Upper lobe of left lung (tissue), 6 donors: ENCODE results near the gene KCNJ1. TPM values are rescaled to one million over a fixed set of nuclear protein-coding genes. Genes with fewer than 3 reads are reported as not detected.

ENCODE experiments used
- ATAC-seq, 2 donors: fragments of 200-7000 bp; cut with Tn5 transposase; one replicate each; pipeline ENCODE4 v1.9.1; 2022; ENCODE audit warnings: mild to moderate bottlenecking in 2 of 2, moderate library complexity in 2 of 2; ENCODE audit not compliant: low FRiP score in 2 of 2
- DNase-seq, 2 donors: peaks; one replicate each; pipeline ENCODE4 v3.0.0-alpha.2; 2019 to 2020
- H3K27ac ChIP-seq, 4 donors: fragments of 200-600 bp; sonication (generic); one replicate each; pipeline ENCODE4 v1.5.1; 2016 to 2019
- H3K27me3 ChIP-seq, 4 donors: fragments of 200-600 bp; sonication (generic); one replicate each; pipeline ENCODE4 v1.5.1; 2017 to 2019
- H3K36me3 ChIP-seq, 4 donors: fragments of 200-600 bp; sonication (generic); one replicate each; pipeline ENCODE4 v1.5.1; 2016 to 2019
- H3K4me1 ChIP-seq, 4 donors: fragments of 200-600 bp; sonication (generic); one replicate each; pipeline ENCODE4 v1.5.1; 2018 to 2019
- H3K4me3 ChIP-seq, 4 donors: fragments of 200-600 bp; sonication (generic); one replicate each; pipeline ENCODE4 v1.5.1; 2017 to 2019; ENCODE audit warnings: mild to moderate bottlenecking in 2 of 4, moderate library complexity in 1 of 4
- H3K9me3 ChIP-seq, 4 donors: fragments of 200-600 bp; sonication (generic); one replicate each; pipeline ENCODE4 v1.5.1; 2018 to 2019
- EP300 ChIP-seq, 4 donors: sonication (generic); formaldehyde crosslinking; IDR thresholded peaks; one replicate each; pipeline ENCODE4 v1.5.1; 2017; ENCODE audit warnings: antibody characterized with exemption in 4 of 4, control low read depth in 2 of 4
- POLR2A ChIP-seq, 4 donors: fragments of 450-650 bp; IDR thresholded peaks; one replicate each; pipeline ENCODE4 v1.5.1; 2016 to 2017; ENCODE audit warnings: antibody characterized with exemption in 4 of 4, mild to moderate bottlenecking in 2 of 4
- POLR2AphosphoS5 ChIP-seq, 2 donors: sonication (generic); formaldehyde crosslinking; IDR thresholded peaks; one replicate each; pipeline ENCODE4 v1.5.1; 2017; ENCODE audit warnings: antibody characterized with exemption in 2 of 2
- WGBS, 2 donors: methylation state at CpG; one replicate each; pipeline ENCODE4 v1.1.5; 2017 to 2018; 5-methylcytosine and 5-hydroxymethylcytosine counted together
- total RNA-seq, 6 donors: library from RNA; depleted of rRNA in 4 of 6; stranded (reverse); fragments of >200 nt in 4 of 6; gene quantifications; one replicate each; pipeline versions ENCODE4 v1.1.0 to v1.2.1, GENCODE V29; 2016 to 2021
- TF ChIP-seq, protein P1 (sequence below), 6 experiments: fragments of 450-650 bp in 4 of 6; fragments of 200-600 bp in 2 of 6; sonication (generic) in 2 of 6; IDR thresholded peaks; one replicate each; pipeline ENCODE4 v1.5.1; 2016 to 2019; ENCODE audit warnings: antibody characterized with exemption in 6 of 6
- donor health status: DM: no; HTN: no; CAD: no; lungs with moderate emphysema.
- donor health status: DM: no; HTN: yes; CAD: no; lungs with severe emphysema.

Gene KCNJ1
- total RNA-seq, 6 donors from 2014 or later = 0.15 to 0.59 (median 0.20) TPM; not detected in 3

DNA sequence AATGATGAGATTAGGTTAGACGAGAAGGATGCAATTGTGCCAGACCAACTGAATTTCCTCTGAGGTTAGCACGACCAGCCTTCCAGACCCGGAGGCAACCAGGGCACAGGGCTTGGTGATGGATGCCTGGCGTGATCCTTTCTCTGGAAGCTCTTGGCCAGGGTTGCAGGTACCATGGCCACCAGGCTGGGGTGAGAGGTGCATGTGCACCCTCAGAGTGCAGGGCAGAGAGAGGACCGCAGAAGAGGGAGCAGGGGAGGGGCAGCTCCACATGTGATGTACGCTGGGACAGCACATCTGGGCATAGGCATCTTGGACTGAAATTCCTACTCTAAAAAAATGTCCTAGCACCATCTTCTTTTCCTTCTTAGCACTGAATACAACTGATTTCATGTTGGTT lies 10.9 kb downstream of the KCNJ1 start:
- Histone ChIP-seq H3K27ac (no peak overlapping the region), H3K27me3 (no peaks in the 10 kb centered on the region), H3K4me3 (no peak overlapping the region), H3K4me1 (peaks cover 7 to 10% (median 9%) of the 10 kb centered on the region in 4 donors), H3K36me3 (no peaks in the 10 kb centered on the region), H3K9me3 (no peaks in the 10 kb centered on the region)
- ATAC-seq (no peak), DNase-seq (no peak)
- no peak for TF ChIP-seq POLR2A (IDR thresholded peaks at IDR 0.05)
- no peak for TF ChIP-seq POLR2AphosphoS5 (IDR thresholded peaks at IDR 0.05)
- TF ChIP-seq, protein P1, sequence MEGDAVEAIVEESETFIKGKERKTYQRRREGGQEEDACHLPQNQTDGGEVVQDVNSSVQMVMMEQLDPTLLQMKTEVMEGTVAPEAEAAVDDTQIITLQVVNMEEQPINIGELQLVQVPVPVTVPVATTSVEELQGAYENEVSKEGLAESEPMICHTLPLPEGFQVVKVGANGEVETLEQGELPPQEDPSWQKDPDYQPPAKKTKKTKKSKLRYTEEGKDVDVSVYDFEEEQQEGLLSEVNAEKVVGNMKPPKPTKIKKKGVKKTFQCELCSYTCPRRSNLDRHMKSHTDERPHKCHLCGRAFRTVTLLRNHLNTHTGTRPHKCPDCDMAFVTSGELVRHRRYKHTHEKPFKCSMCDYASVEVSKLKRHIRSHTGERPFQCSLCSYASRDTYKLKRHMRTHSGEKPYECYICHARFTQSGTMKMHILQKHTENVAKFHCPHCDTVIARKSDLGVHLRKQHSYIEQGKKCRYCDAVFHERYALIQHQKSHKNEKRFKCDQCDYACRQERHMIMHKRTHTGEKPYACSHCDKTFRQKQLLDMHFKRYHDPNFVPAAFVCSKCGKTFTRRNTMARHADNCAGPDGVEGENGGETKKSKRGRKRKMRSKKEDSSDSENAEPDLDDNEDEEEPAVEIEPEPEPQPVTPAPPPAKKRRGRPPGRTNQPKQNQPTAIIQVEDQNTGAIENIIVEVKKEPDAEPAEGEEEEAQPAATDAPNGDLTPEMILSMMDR (IDR thresholded peaks at IDR 0.05) = no peak
- no peak for TF ChIP-seq EP300 (IDR thresholded peaks at IDR 0.05)
- 90 to 91% methylated on average over 6 of the region's 6 CpGs for WGBS, 2 donors

DNA sequence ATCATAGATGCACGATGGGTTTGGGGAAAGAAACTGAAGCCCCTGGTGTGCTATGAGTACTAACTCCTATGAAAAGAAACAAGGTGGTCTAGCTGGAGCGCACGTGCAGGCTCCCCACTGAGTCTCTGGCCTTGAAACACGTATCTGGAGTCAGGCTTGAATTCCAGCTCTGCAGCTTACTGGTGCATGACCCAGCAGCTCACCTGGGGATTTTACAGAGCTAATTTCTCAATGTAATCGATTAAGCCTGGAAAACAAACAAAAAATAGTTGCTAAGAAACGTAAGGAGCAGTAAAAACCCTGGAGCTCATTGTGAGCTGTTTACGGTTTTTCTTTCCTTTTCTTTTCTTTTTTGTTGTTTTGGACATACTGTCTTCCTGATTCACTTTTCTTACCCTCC lies 12.3 kb downstream of the KCNJ1 start:
- H3K27ac ChIP-seq = no peak overlapping the region
- H3K27me3 ChIP-seq = no peaks in the 10 kb centered on the region
- H3K4me3 ChIP-seq = no peak overlapping the region
- H3K9me3 ChIP-seq = no peaks in the 10 kb centered on the region
- H3K36me3 ChIP-seq = no peaks in the 10 kb centered on the region
- ATAC-seq (no peak), DNase-seq (no peak)
- H3K4me1 ChIP-seq = peaks cover 4 to 5% (median 5%) of the 10 kb centered on the region in 4 donors
- TF ChIP-seq POLR2AphosphoS5 (IDR thresholded peaks at IDR 0.05) (no peak), EP300 (IDR thresholded peaks at IDR 0.05) (no peak), POLR2A (IDR thresholded peaks at IDR 0.05) (no peak)
- TF ChIP-seq, protein P1 (IDR thresholded peaks at IDR 0.05) = no peak
- 88 to 89% methylated on average over 7 of the region's 7 CpGs for WGBS, 2 donors

DNA sequence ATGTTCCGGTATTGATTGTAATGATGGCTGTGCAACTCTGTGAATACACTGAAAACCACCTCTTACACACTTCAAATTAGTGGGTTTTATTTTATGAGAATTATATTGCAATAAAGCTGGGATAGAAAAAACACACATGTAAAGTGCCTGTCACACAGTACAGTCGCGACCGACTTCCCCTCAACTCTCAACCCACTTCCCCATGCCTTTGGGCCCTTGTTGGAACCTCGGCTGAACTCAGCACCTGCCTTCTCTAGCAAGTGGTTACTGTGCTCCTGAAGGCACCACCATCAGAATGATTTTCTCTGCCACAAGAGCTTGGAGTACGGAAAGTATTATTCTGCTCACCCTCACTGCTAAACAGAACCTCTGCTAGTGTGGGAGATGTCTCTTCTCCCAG lies 13.5 kb downstream of the KCNJ1 start:
- no peaks in the 10 kb centered on the region for H3K4me1 ChIP-seq

DNA sequence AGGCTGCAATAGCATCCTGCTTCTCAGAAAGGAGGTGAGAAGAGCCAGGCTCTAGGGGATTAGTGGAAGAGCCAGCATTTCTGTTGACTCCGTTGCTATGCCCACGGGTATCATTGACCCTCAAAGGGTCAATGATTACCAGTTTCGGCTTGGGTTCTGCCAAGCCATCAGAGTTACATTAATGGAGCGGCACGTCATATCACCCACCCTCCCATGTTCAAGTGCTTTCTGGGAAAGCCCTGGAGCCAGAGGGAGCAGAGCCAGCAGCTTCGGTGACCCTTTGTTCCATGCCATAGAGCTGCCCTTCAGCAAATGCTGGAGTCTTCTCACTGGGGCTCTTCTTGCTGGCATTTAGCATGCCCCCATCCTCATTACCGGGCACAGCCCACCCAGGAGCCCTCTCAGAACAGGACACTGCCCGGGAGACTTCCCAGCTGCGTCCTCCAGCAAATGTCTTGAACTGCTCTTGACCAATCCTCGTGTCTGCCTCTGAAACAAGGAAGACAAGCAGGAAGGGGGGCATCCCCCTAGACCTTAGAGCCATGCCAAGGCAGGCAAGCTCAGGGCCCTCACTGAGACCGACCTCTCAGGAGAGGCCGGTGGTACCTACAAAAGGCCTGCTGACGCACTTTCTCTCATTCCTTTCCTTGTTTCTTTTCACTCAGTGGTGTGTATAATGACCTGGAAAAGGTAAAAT lies 14.6 kb downstream of the KCNJ1 start:
- ATAC-seq (peak; percentile 5 to 38), DNase-seq (peak in 1 of 2 donors; percentile 43)
- TF ChIP-seq, protein P1 (IDR thresholded peaks at IDR 0.05) = no peak
- TF ChIP-seq EP300 (IDR thresholded peaks at IDR 0.05) (no peak), POLR2A (IDR thresholded peaks at IDR 0.05) (no peak), POLR2AphosphoS5 (IDR thresholded peaks at IDR 0.05) (no peak)
- 64 to 70% methylated on average over 11 to 13 of the region's 13 CpGs for WGBS, 2 donors
- no peaks in the 10 kb centered on the region for H3K9me3 ChIP-seq
- H3K4me1 ChIP-seq = no peaks in the 10 kb centered on the region
- no peaks in the 10 kb centered on the region for H3K27me3 ChIP-seq
- H3K36me3 ChIP-seq = no peaks in the 10 kb centered on the region
- H3K27ac ChIP-seq = peak overlapping the region in 1 of 4 donors; percentile 39
- no peak overlapping the region for H3K4me3 ChIP-seq

More for the DNA sequence above, 13.5 kb downstream of the KCNJ1 start:
- DNase-seq (no peak), ATAC-seq (no peak)
- no peak overlapping the region for H3K27ac ChIP-seq
- H3K9me3 ChIP-seq = no peaks in the 10 kb centered on the region
- H3K36me3 ChIP-seq = no peaks in the 10 kb centered on the region
- H3K4me3 ChIP-seq = no peak overlapping the region
- WGBS, 2 donors = 67 to 85% methylated on average over 6 of the region's 6 CpGs
- H3K27me3 ChIP-seq = no peaks in the 10 kb centered on the region
- TF ChIP-seq POLR2AphosphoS5 (IDR thresholded peaks at IDR 0.05) (no peak), EP300 (IDR thresholded peaks at IDR 0.05) (no peak), POLR2A (IDR thresholded peaks at IDR 0.05) (no peak)
- TF ChIP-seq, protein P1 (IDR thresholded peaks at IDR 0.05) = no peak
